Esophagus muscularis mucosa (tissue), 4 donors: ENCODE data around the gene NONO. TPM values are rescaled to one million over a fixed set of nuclear protein-coding genes. Genes with fewer than 3 reads are reported as not detected.

Experiments used
- total RNA-seq, 4 donors: library from RNA; depleted of rRNA; stranded (reverse); fragments of >200 nt; gene quantifications; one replicate each; pipeline versions ENCODE4 v1.1.0 to v1.2.1, GENCODE V29; 2016

NONO gene
- total RNA-seq, 4 donors from 2014 or later, result 191 to 237 (median 235) TPM

Other genes starting within 250 kb of the NONO start
- 10 to 100 TPM; 41.9 to 85.1 (median 64.8) TPM for gene SNX12, start 215.3 kb upstream of the NONO start, total RNA-seq
- 10 to 100 TPM; 28.2 to 45.0 (median 35.3) TPM for gene FOXO4, start 187.8 kb upstream of the NONO start, total RNA-seq
- not detected for gene CXorf65, start 176.9 kb upstream of the NONO start, total RNA-seq
- 1 to 10 TPM; 1.1 to 7.9 (median 4.3) TPM for gene IL2RG, start 172.1 kb upstream of the NONO start, total RNA-seq
- 10 to 100 TPM; 23.7 to 34.2 (median 28.2) TPM for gene MED12, start 165.0 kb upstream of the NONO start, total RNA-seq
- gene NLGN3, start 138.8 kb upstream of the NONO start, total RNA-seq, result 1 to 10 TPM; 1.2 to 2.8 (median 2.4) TPM
- under 1 TPM in 1 of 4 donors, not detected in 3; 0.19 TPM for gene GJB1, start 60.4 kb upstream of the NONO start, total RNA-seq
- 10 to 100 TPM in 3 of 4 donors, 1 to 10 TPM in 1; 9.9 to 19.0 (median 16.8) TPM for gene ZMYM3, start 29.5 kb upstream of the NONO start, total RNA-seq
- 10 to 100 TPM; 12.0 to 35.7 (median 22.2) TPM for gene ITGB1BP2, start 18.1 kb downstream of the NONO start, total RNA-seq
- gene TAF1, start 82.7 kb downstream of the NONO start, total RNA-seq, result 10 to 100 TPM; 34.3 to 59.4 (median 41.4) TPM
- 10 to 100 TPM; 54.2 to 90.1 (median 68.1) TPM for gene OGT, start 249.5 kb downstream of the NONO start, total RNA-seq